Heart left ventricle (tissue), 13 donors: ENCODE measurements around the gene NEDD8.

Source experiments
- CTCF ChIP-seq, 12 donors: fragments of 200-600 bp; sonication (generic) in 4 of 12; IDR thresholded peaks; one replicate each; pipeline versions ENCODE4 v1.5.0 to v1.8.0; 2018 to 2022; ENCODE audit warnings: antibody characterized with exemption in 12 of 12, mild to moderate bottlenecking in 5 of 12
- POLR2A ChIP-seq, 2 donors: fragments of 450-650 bp; IDR thresholded peaks; one replicate each; pipeline ENCODE4 v1.6.1; 2017; ENCODE audit warnings: antibody characterized with exemption in 2 of 2, mild to moderate bottlenecking in 2 of 2, moderate library complexity in 2 of 2
- donor health status: ischemic (EF 13 %, LVEDD 7.1; RV severe dilation, severe dysfunction).
- donor health status: DM: no; HTN: yes; CAD: no.
- donor health status: DM: no; HTN: no; CAD: no.
- donor health status: ischemic (EF 25% LVEDD 6.9; RV normal size, moderate dysfunction).
- donor health status: ischemic (EF 25% LVEDD 5.7; RV mildly dilated, moderate dysfunction).
- donor health status: ischemic (EF 35%, LVEDD 5.7; RV mildly dilated, moderate dysfunction).
- donor health status: nonischemic (EF 11% LVEDD 7.7; RV severe dilation, severe dysfunction).
- donor health status: DM: yes; HTN: yes; CAD: no.
- donor health status: PGD.
- donor health status: ischemic (EF 29% LVEDD 5.4; RV normal size, mild dysfunction).
- donor health status: nonischemic (EF 23%, LVEDD 6.1; RV moderate dilation, normal function).

- TF ChIP-seq CTCF (IDR thresholded peaks at IDR 0.05) (no peak), POLR2A (IDR thresholded peaks at IDR 0.05) (no peak)
These were observed 7.5 kb downstream of the NEDD8 start for GRCh38 chr14:24224618-24225071.
